Stimulated activated CD4-positive, alpha-beta T cell treated with anti-CD3 and anti-CD28 coated beads, Interleukin-1b, Interleukin-23, amount 100 ng/mL, for 48 hours (primary cell): ENCODE measurements around the gene FZD1.
"Not testable (repeated sequence)": the region's sequence is repeated elsewhere in the genome, so short reads cannot be mapped to it uniquely, and the experiment has no call there.

Experiments
- DNase-seq: peaks from one replicate; pipeline ENCODE4 v3.0.0-alpha.2; 2020

The FZD1 gene

DNA sequence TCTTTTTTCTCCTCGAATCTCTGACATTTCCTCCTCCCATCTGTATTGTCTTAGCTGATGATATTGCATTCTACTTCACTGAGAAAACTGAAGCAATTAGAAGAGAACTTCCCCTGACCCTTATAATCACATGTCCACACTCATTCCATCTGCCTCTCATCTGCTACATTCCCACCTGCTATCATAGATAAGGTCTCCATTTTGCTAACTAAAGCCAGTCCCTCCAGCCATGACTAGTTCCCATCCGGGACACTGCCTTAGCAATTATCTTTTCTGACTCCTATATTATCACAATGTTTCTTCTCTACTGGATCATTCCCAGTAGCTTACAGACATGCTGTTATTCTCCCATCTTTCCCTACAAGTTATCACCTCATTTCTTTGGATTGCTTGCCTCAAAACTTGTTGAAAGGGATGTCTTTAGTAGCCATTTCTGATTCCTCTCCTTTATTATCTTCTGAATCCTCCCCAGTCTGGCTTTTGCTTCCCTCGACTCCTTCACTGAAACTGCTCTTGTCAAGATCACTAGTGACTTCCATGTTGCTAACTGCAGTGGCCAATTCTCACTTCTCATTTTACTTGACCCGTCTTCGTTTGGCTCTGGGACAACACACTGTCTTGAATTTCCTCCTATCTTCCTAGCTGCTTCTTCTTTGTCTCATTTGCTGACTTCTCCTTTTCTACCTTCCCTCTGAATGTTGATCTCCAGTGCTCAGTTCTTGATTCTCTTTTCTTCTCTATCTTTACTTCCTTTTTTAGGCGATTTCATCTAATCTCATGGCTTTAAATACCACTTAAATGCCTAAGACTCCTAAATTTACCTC lies 35.9 kb downstream of the FZD1 start:
- no peak for DNase-seq

DNA sequence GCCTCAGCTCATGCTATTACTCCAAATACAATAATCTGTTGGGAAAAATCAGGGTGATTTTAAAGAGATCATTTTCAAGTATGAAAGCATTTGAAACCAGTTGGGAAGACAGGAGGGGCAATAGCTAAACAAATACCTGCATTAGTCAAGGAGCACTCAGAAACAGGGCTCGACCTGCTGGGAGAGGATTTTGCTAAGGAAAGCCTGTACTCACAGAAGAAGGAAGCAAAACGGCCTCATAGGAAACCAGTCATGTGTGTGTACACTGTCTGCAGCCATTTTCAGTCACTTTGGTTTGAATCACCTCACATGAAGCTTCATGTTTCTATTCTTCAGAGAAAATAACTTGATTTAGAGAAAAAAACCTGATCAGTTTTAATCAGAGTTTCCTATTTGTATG lies 38.6 kb downstream of the FZD1 start:
- no peak for DNase-seq

DNA sequence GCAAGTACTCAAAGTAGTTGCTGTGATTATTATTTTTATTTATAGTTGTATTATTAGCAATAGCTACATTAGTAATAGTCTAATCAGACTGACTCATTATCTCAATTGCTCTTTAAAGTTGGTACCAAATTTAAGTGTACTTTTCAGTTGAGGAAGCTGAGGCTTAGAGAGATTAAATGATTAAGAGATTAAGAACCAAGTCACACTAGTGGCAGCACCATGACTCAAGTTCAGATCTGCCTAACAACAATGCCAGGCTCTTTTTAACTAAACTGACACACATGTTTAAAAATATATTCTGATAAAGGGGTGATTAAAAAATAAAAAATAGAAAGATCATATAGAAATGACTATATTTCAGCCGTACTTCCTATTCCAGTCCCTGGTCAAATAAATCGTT lies 42.0 kb downstream of the FZD1 start:
- DNase-seq = no peak

DNA sequence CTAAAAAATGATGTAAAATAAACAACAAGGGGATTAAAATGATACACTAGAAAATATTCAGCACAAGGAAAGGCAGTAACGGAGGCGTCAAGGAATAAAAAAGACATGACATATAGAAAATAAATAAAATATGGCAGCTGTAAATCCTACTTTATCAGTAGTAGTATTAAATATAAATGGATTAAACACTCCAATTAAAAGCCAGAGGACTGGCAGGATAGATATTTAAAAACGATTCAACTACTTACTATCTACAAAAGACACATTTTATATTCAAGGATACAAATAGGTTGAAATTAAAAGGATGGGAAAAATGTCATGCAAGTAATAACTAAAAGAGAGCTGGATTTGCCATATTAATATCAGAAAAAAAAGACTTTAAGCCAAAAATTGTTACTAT lies 43.2 kb downstream of the FZD1 start:
- DNase-seq = no peak

DNA sequence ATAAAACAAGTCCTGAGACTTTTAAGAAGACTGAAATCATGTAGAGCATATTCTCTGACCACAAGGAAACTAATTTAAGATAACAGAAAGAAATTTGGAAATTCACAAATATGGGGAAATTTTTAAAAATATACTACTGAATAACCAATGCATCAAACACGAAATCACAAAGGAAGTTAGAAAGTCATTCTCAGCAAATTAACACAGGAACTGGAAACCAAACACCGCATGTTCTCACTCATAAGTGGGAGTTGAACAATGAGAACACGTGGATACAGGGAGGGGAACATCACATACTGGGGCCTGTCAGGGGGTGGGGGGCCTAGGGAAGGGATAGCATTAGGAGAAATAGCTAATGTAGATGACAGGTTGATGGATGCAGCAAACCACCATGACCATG lies 44.0 kb downstream of the FZD1 start:
- not testable (repeated sequence) for DNase-seq

DNA sequence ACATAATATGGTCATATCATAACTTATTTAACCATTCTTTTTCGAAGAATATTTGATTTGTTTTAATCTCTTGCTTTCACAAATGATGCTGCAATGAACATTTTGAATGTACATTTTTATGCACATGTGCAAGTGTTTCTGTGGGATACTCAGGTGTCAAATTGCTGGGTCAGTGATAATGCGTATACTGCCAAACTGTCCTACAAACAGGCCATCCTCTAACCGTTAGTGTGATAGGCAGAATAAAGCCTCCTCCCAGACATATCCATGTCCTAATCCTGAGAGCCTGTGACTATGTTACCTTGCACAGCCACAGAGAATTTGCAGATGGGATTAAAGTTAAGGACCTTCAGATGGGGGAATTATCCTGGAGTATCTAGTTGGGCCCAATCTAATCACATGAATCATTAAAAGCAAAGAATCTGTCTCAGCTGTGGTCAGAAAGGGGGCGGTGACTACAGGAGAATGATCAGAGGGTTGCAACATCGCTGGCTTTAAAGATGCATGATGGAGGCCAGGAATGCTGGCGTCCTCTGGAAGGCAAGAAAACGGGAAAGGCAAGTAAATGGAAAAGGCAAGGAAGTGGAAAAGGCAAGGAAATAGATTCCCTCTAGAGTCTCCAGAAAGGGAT lies 46.7 kb downstream of the FZD1 start:
- DNase-seq = no peak

DNA sequence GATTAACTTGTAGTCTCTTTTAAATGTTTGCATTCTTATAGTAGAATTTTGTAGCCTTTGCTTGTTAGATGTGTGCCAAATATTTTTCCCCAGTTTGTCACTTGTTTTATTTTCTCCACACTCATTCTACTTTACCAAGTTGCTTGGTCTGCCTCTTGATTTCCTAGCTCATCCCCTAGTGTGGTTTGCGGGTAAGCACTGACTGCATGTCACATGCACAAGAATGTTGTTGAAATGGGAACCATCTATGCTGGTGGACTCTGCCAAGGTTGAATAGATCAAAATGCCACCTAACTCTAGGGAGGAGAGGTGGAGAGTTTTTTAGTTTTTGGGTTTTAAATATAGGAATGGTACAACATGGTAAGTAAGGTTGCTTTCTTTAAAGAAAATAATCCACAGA lies 47.6 kb downstream of the FZD1 start:
- DNase-seq = no peak

DNA sequence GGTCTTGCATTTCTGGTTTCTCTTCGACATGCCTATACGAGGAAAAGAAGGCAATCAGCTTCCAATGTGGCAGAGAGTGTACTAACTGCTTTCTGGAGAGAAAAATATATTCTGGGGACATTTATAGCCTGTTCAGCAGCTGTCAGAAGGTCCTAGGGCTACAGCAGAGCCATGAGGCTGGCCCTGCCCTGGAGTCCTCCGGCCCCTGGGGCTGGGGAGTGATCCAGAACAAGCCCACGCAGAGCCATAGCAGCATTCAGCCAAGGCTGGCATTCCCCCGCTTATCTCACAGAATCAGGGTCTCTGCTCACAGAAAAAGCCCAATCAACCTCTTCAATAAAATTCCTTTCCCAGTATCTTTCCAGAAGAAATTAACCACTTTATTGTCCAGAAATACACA lies 48.9 kb downstream of the FZD1 start:
- DNase-seq = no peak

DNA sequence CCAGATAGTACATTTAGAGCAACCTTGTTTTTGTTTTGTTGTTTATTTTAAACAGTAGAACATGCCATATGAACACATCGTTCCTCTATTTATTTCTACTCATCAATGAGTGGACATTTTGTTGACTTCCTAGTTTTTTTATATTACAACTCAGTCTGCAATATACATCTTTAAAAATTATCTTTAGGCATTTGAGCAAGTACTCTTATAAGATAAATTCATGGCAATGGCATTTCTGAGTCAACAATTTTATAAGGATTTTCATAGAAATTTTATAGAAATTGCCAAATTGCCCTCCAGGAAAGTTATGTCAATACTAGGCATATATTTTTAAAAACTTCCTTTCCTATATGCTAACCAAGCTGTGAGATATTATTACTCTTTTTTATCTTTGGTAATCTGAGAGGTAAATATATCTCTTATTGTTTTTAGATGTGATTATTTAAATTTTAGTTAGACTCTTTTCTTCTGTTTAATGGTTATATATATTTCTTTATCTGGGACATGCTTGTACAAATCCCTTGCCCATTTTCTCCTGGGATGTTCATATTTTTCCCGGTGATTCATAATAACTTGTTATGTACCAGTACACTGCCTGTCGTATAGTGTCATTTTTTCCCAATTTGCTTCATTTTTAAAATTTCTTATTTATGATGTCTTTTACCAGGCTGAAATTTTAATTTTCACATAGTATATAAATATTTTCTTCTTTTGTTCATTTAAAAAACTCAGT lies 50.5 kb downstream of the FZD1 start:
- DNase-seq = no peak

DNA sequence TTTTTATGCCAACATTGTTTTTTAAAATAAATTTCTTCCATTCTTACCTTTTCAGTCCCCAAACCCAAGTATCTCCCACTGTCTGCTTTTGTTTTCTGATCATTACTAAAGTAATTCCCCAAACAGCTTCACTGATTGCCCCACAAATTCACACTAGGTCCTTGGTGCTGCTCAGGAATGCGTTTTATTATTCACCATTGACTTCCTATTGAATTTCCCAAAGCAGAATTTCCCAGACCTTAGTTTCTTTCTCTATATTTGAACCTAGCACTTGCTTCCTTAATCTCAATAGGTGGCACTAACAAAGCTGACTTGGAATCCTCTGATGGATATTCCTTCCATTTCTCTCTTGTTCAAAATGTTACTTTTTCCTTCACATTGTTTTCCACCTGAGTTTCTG lies 52.2 kb downstream of the FZD1 start:
- DNase-seq = no peak

DNA sequence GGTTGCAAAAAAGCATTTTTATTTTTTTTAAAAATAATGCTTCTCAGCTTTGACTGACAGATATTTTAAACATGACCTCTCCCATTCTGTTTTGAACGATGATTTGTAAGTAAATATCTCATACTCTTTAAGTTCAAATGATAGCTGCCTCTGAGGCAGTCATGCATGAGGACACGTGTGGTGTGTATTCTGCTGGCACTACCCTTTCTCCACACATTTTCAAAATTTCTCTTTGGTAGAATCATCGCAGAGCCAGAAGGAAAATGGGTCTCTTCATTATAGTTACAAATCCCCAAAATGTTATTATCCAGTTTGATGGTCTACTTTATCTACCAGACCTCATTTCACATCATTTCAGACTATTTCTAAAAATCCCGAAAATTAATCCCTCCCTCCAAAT lies 55.1 kb downstream of the FZD1 start:
- no peak for DNase-seq

DNA sequence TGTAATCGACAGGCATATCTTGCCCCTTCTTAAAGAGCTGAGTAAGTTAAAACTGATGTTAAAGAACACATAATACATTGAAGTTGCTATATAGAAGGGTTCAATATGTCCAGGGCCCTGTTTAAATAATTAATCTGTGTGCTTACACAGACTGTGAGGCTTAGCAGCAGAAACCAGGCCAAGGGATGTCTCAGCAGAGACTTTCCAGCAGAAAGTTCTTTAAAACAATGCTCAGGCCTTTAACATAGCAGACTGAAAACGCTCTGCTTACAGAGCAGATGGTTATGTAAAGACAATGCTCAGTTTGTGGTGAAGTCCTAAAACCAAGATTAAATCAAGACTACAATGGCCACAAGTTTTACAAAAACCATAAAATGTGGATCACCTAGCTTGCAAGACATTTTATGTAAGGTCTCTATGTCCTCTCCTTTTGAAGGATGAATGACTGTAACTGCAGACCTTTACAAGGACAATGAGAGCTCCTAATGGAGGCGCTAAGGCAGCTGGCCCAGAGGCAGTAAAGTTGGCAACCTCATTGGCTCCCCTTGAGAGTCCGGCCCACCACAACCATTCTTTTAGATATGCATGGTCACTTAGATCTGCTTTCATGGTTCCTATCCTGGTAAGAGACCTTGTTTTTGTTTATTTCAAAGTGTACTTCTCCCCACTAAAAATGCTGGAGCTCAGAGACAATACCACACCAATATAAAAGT lies 56.3 kb downstream of the FZD1 start:
- no peak for DNase-seq
